HG03342 (cell line): Measurements from ENCODE around the gene CHST1.

Experiments used
- ATAC-seq: cut with Tn5 transposase; IDR thresholded peaks from one replicate; pipeline ENCODE4 v1.9.1; 2021; ENCODE audit warnings: mild to moderate bottlenecking, moderate library complexity; ENCODE audit not compliant: unreplicated experiment

Gene CHST1

GRCh38 chr11:45674481-45675190 is 9.2 kb upstream of the CHST1 start:
- no peak for ATAC-seq

- no peak for ATAC-seq
Observed at GRCh38 chr11:45673441-45673840, 8.0 kb upstream of the CHST1 start.

GRCh38 chr11:45672593-45672992 is 7.2 kb upstream of the CHST1 start:
- no peak for ATAC-seq

GRCh38 chr11:45671246-45672171 is 6.1 kb upstream of the CHST1 start:
- ATAC-seq = no peak

GRCh38 chr11:45670386-45671135 is 5.1 kb upstream of the CHST1 start:
- no peak for ATAC-seq

- no peak for ATAC-seq
Observed at GRCh38 chr11:45669956-45670355, 4.5 kb upstream of the CHST1 start.

GRCh38 chr11:45669146-45669545 is 3.7 kb upstream of the CHST1 start:
- ATAC-seq = no peak

GRCh38 chr11:45667929-45668680 is 2.7 kb upstream of the CHST1 start:
- ATAC-seq = no peak

GRCh38 chr11:45666648-45667642 is 1.5 kb upstream of the CHST1 start:
- ATAC-seq = no peak

- no peak for ATAC-seq
Observed at GRCh38 chr11:45665933-45666647, 668 bp upstream of the CHST1 start.

GRCh38 chr11:45664376-45665205 is 831 bp downstream of the CHST1 start:
- no peak for ATAC-seq

- no peak for ATAC-seq
Observed at GRCh38 chr11:45663486-45664375, 1.7 kb downstream of the CHST1 start.

GRCh38 chr11:45662665-45663485 is 2.5 kb downstream of the CHST1 start:
- no peak for ATAC-seq

- ATAC-seq = no peak
Observed at GRCh38 chr11:45662096-45662664, 3.2 kb downstream of the CHST1 start.

- ATAC-seq = no peak
Observed at GRCh38 chr11:45661439-45662055, 3.9 kb downstream of the CHST1 start.
